Activated naive CD4-positive, alpha-beta T cell treated with anti-CD3 and anti-CD28 coated beads, Interleukin-2, amount 50 U/mL, for 72 hours (primary cell): Measurements from ENCODE around the gene TLX2. TPM values are rescaled to one million over a fixed set of nuclear protein-coding genes. Genes with fewer than 3 reads are reported as not detected.

Source experiments
- ATAC-seq, 2 donors: fragments of 150-1000 bp; cut with Tn5 transposase; 2 replicates each; pipeline ENCODE4 v1.10.0; 2021; ENCODE audit warnings: mild to moderate bottlenecking in 2 of 2, moderate library complexity in 2 of 2
- DNase-seq, 2 donors: peaks; one replicate each; pipeline ENCODE4 v3.0.0; 2021 to 2022; ENCODE audit warnings: low spot score in 2 of 2
- H3K27ac Mint-ChIP-seq, 2 donors: one replicate each; pipeline ENCODE4 v1.8.0; 2022; ENCODE audit warnings: mild to moderate bottlenecking in 2 of 2, mixed read lengths in 2 of 2
- H3K36me3 Mint-ChIP-seq, 2 donors: one replicate each; pipeline ENCODE4 v1.8.0; 2022; ENCODE audit warnings: mixed read lengths in 2 of 2
- H3K9me3 Mint-ChIP-seq, 2 donors: one replicate each; pipeline ENCODE4 v1.8.0; 2022; ENCODE audit warnings: mixed read lengths in 2 of 2
- total RNA-seq, 2 donors: library from RNA; stranded (reverse); gene quantifications; one replicate each; pipeline ENCODE4 v1.2.3, GENCODE V29; 2022

Gene TLX2
- total RNA-seq, 2 donors from 2014 or later = 0.19 to 0.25 TPM

DNA sequence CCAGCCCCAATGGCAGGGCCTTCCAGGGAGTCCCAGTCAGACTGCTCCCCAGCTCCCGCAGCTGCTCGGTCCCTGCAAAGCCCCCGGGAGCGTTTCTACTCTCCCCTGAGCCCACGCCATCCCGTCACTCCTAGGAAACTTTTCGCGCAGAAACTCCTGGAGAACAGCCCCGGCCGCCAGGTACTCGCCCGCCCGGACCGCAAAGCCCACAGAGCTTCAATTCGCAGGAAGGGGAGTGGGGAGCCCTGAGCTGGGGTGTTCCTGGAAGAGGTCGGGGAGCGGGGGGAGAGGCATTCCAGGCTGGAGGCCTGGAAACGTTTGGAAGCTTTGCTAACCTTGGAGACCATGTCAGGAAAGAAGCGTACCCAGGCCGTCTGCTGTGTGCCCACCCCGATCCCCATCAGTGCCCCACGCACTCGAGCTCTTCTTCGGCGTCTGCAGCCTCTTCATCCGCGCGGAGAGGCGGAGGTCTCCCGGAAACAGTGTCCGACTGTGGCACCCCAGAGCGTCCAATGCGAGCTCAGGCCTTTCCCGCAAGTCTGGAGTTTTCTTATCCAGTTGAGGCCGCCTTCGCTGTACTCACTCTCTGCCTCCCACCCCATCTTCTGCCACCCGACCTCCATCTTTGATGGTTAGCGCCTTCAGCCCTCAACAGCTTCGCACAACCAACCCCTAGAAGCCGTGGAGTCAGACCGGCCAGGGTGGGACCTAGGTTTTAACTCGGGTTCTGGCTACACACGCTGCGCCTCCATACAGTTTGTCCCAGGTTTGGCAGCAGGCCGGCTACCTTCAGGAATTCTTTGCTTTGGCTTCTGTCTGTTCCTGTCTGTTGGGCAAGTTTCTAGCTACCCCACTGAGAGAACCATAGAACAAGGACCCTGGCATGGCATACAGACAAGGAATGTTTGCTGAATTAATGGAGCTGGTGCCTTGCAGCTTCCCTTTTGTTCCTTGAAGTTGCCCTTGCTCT lies 10.5 kb upstream of the TLX2 start:
- Mint-ChIP-seq H3K36me3 (peaks cover 27 to 38% of the 10 kb centered on the region in 2 donors), H3K9me3 (no peaks in the 10 kb centered on the region), H3K27ac (no peak overlapping the region)
- DNase-seq (no peak), ATAC-seq (no peak)

- ATAC-seq (no peak), DNase-seq (no peak)
- no peaks in the 10 kb centered on the region for H3K9me3 Mint-ChIP-seq
- H3K27ac Mint-ChIP-seq = peak overlapping the region in 1 of 2 donors; percentile 75
- peaks cover 27 to 38% of the 10 kb centered on the region in 2 donors for H3K36me3 Mint-ChIP-seq
Measured at GRCh38 chr2:74504591-74504990, 9.7 kb upstream of the TLX2 start.

GRCh38 chr2:74505448-74506246 lies 8.6 kb upstream of the TLX2 start:
- Mint-ChIP-seq H3K36me3 (peaks cover 27 to 38% of the 10 kb centered on the region in 2 donors), H3K27ac (no peak overlapping the region), H3K9me3 (no peaks in the 10 kb centered on the region)
- ATAC-seq = no peak
- DNase-seq = no peak

DNA sequence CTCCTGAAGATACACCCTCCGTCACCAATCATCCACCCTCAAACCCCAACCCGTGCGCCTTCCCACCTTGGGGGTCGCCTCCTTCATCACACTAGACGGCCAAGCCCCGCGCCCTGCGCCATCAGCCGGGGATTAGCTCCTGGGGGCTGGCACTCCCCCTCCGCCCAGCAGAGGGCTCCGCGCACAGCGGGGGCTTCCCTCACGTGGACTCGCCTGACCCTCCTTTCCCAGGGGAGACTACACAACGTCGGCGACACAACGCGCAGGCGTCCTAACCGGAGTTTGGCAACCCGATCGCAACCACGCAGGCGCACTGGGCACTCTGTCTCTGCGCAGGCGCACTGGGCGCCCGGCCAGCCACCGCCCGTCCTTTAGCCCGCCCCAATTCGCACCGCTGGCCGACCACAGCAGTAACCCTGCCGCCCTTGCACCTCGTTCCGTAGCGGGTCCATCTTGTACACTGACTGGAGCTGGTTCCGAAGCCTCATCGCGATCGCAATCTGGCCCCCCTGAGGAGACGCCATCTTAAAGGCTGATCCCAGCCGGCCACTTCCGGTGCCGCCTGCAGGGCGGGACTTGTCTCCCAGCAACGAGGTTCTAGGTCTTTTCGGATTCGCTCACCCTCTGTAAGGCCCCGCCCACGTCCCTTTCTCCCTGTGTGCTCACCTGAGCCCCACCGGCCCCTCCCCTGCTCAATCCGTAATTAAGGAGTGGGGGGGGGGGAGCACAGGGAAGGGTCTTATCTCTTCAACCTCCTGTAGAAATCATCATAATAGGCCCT lies 6.9 kb upstream of the TLX2 start, which contains the start of gene PCGF1:
Gene PCGF1 (minus strand): TSS at position 551 of the 781 bp plus-strand sequence. CDS start 27 bp downstream, at position 524.
- Mint-ChIP-seq H3K36me3 (peaks cover 27 to 33% of the 10 kb centered on the region in 2 donors), H3K9me3 (no peaks in the 10 kb centered on the region), H3K27ac (peak within 1 kb of the TSS; percentile 96 to 100)
- DNase-seq = peak; percentile 98
- peak; percentile 93 to 95 for ATAC-seq

GRCh38 chr2:74507926-74508520 lies 6.2 kb upstream of the TLX2 start:
- ATAC-seq (no peak), DNase-seq (no peak)
- Mint-ChIP-seq H3K36me3 (peaks cover 27 to 33% of the 10 kb centered on the region in 2 donors), H3K9me3 (no peaks in the 10 kb centered on the region), H3K27ac (peak overlapping the region; percentile 96 to 100)

- H3K27ac Mint-ChIP-seq = no peak overlapping the region
- DNase-seq = no peak
- H3K9me3 Mint-ChIP-seq = no peaks in the 10 kb centered on the region
- ATAC-seq = no peak
- H3K36me3 Mint-ChIP-seq = peaks cover 12 to 22% of the 10 kb centered on the region in 2 donors
Measured at GRCh38 chr2:74510272-74510671, 4.0 kb upstream of the TLX2 start.

DNA sequence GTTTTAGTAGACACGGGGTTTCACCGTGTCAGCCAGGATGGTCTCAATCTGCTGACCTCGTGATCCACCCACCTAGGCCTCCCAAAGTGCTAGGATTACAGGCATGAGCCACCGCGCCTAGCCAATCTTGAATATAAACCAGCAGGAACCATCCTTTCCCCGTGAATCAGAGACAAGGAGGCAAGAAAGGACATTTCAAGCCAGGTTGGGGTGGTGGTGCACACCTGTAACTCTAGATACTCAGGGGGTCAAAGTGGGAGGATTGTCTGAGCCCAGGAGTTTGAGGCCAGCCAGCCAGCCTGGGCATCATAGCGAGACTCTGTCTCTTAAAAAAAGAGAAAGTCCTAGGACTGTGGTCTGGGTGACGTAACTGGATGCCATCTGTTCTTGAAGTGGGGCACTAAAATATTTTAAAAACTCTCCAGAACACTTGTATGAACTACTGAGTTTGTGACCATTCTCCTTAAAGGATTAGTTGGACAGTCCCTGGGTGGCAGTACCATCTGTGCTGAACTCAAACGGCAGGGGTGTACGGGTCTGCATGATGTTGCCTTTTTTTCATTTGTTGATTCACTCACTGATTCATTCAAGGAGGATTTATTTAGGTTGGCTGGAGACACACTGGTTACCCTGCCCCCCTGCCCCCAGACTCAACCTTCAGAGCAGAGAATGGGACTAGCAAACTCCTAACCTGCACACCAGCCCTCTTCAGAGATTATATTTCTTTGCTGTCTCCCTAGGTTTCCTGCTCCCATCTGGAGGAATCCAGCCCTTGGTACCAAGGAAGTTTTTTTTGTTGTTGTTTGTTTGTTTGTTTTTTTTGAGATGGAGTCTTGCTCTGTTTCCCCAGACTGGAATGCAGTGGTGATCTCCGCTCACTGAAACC lies 2.9 kb upstream of the TLX2 start:
- Mint-ChIP-seq H3K27ac (no peak overlapping the region), H3K9me3 (peaks cover 0 to under 1% of the 10 kb centered on the region in 2 donors), H3K36me3 (peaks cover 12 to 21% of the 10 kb centered on the region in 2 donors)
- no peak for ATAC-seq
- DNase-seq = no peak

GRCh38 chr2:74512744-74513604 lies 1.3 kb upstream of the TLX2 start:
- ATAC-seq (no peak), DNase-seq (no peak)
- Mint-ChIP-seq H3K9me3 (peaks cover 0 to 4% of the 10 kb centered on the region in 2 donors), H3K27ac (peak overlapping the region in 1 of 2 donors; percentile 37), H3K36me3 (peaks cover 10 to 16% of the 10 kb centered on the region in 2 donors)

DNA sequence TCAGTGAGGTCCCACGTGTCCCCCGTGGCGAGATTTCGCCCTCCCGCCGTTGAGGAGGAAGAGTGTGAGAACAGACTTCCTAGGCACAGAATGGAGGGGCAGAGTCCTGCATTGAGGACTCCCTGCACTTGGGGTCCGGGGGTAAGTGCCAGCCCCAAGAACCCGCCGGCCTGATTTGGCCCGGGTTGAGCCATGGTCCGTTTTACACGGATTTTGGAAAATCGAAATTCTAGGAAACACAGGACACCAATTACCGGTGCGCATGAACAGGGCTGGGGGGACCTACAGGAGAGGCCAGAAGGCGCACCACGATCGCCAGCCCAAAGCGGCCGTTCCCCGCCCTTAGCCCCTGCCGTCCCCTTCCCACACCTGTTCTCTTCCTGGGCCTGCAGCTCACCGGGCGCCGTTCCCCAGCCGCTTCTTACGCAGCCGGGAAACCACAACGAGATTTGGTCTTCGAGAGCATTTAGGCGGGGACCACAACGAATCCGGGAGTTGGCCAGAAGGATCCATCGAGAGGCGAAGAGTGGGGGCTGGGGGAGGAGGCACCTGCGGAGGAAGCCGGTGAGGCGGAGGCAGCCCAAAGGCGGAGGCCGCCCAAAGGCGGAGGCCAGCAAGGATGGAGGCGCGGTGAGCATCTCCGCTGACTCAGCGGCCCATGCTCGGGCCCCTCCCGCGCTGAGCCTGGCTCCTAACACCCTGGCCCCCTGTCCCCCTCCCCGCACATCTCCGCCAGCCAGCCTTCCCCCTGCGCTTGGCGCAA lies 464 bp upstream of the TLX2 start:
- ATAC-seq (peak; percentile 39 to 48), DNase-seq (peak in 1 of 2 donors; percentile 42)
- H3K36me3 Mint-ChIP-seq = peaks cover 10 to 16% of the 10 kb centered on the region in 2 donors

DNA sequence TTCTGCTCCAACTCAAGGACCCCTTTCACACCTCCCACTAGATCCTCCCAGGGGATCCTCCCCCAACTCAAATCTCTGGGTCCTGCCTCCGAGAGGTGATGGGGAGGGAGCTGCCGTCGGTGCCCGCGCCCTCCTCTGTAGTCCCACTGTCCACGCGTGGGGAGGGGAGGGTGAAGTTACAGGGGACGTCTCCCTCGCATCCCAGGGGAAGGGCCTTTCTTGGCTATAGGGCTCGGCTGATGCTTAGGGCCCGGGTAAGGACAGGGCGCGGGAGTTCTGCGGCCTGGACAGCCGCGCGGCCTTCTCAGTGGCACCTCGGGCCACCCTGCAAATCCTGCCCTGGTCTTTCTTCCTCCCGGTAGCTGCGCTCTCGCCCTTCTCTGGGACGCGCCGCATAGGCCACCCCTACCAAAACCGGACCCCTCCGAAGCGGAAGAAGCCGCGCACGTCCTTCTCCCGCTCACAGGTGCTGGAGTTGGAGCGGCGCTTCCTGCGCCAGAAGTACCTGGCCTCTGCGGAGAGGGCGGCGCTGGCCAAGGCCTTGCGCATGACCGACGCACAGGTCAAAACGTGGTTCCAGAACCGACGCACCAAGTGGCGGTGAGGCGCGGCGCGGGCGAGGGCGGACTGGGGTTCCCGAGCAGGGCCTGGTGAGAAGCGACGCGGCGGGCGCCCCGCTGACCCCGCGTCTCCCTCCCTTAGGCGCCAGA lies 1.2 kb downstream of the TLX2 start:
- DNase-seq = no peak
- Mint-ChIP-seq H3K36me3 (peaks cover 10 to 20% of the 10 kb centered on the region in 2 donors), H3K27ac (no peak overlapping the region), H3K9me3 (peaks cover 0 to 4% of the 10 kb centered on the region in 2 donors)
- ATAC-seq = peak in 1 of 2 donors; percentile 17

More for the DNA sequence above, 464 bp upstream of the TLX2 start:
- Mint-ChIP-seq H3K9me3 (peaks cover 0 to 4% of the 10 kb centered on the region in 2 donors), H3K27ac (no peak overlapping the region)

DNA sequence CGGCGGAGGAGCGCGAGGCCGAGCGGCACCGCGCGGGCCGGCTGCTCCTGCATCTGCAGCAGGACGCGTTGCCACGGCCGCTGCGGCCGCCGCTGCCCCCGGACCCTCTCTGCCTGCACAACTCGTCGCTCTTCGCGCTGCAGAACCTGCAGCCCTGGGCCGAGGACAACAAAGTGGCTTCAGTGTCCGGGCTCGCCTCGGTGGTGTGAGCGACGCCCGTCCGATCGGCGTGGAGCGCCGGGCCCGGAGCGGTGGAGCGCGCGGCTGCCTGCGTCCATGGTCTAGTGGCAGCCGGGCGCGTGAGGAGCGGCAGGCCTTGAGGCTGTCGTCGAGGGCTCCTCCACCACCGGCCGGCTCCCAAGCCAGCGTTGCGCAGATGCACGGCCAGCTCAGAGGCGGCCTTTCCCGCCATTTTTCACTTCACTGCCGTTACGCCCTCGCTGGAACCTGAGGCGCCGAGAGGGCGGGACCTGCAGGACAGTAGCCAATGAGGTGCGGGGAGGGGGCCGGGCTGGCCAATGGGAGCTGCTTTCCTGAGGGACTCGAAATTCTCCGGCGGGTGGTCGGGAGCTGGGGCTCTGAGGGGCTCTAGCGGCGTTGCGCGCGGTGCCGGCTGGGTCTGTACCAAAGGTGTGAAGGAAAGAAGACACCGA lies 1.9 kb downstream of the TLX2 start:
- DNase-seq (peak in 1 of 2 donors; percentile 76), ATAC-seq (peak; percentile 71 to 77)
- Mint-ChIP-seq H3K27ac (peak overlapping the region in 1 of 2 donors; percentile 70), H3K9me3 (peaks cover 0 to 4% of the 10 kb centered on the region in 2 donors), H3K36me3 (peaks cover 10 to 20% of the 10 kb centered on the region in 2 donors)

GRCh38 chr2:74516650-74517049 lies 2.4 kb downstream of the TLX2 start:
- ATAC-seq (no peak), DNase-seq (no peak)
- Mint-ChIP-seq H3K36me3 (peaks cover 10 to 20% of the 10 kb centered on the region in 2 donors), H3K27ac (no peak overlapping the region), H3K9me3 (peaks cover 0 to 4% of the 10 kb centered on the region in 2 donors)

- Mint-ChIP-seq H3K9me3 (no peaks in the 10 kb centered on the region), H3K27ac (no peak overlapping the region), H3K36me3 (peaks cover 17 to 18% of the 10 kb centered on the region in 2 donors)
- DNase-seq (no peak), ATAC-seq (no peak)
Measured at GRCh38 chr2:74522516-74522915, 8.3 kb downstream of the TLX2 start.
